Measurements from ENCODE around the gene PTPRN2. TPM values are rescaled to one million over a fixed set of nuclear protein-coding genes. Genes with fewer than 3 reads are reported as not detected.

PTPRN2 gene
- total RNA-seq, 4 donors from 2014 or later, result 6.6 to 10.7 (median 8.2) TPM

- Histone ChIP-seq H3K4me3 (no peak overlapping the region), H3K4me1 (no peaks in the 10 kb centered on the region), H3K27ac (no peak overlapping the region), H3K9me3 (no peaks in the 10 kb centered on the region), H3K36me3 (no peaks in the 10 kb centered on the region), H3K27me3 (no peaks in the 10 kb centered on the region)
- no peak for DNase-seq (ENCODE audit: low spot score in 2 of 2)
- 19 to 31% methylated on average over 1 of the region's 1 CpG for WGBS, 2 donors
- TF ChIP-seq EP300 (IDR thresholded peaks at IDR 0.05) (no peak), POLR2A (IDR thresholded peaks at IDR 0.05) (no peak), CTCF (IDR thresholded peaks at IDR 0.05) (no peak)
Observed at GRCh38 chr7:158614700-158615099, 27.1 kb upstream of the PTPRN2 start.

GRCh38 chr7:158613481-158613880 is 25.9 kb upstream of the PTPRN2 start:
- no peak overlapping the region for H3K27ac ChIP-seq
- H3K4me3 ChIP-seq, result no peak overlapping the region
- no peak for TF ChIP-seq EP300 (IDR thresholded peaks at IDR 0.05)
- TF ChIP-seq CTCF (IDR thresholded peaks at IDR 0.05), result no peak
- no peak for TF ChIP-seq POLR2A (IDR thresholded peaks at IDR 0.05)
- no peaks in the 10 kb centered on the region for H3K36me3 ChIP-seq
- WGBS, 2 donors, result 96 to 97% methylated on average over 2 of the region's 2 CpGs
- H3K4me1 ChIP-seq, result no peaks in the 10 kb centered on the region
- no peaks in the 10 kb centered on the region for H3K9me3 ChIP-seq
- no peak for DNase-seq (ENCODE audit: low spot score in 2 of 2)
- H3K27me3 ChIP-seq, result no peaks in the 10 kb centered on the region

GRCh38 chr7:158612546-158612945 is 24.9 kb upstream of the PTPRN2 start:
- 88 to 95% methylated on average over 4 of the region's 4 CpGs for WGBS, 2 donors
- no peaks in the 10 kb centered on the region for H3K27me3 ChIP-seq
- no peaks in the 10 kb centered on the region for H3K9me3 ChIP-seq
- no peak for DNase-seq (ENCODE audit: low spot score in 2 of 2)
- TF ChIP-seq CTCF (IDR thresholded peaks at IDR 0.05) (no peak), POLR2A (IDR thresholded peaks at IDR 0.05) (no peak), EP300 (IDR thresholded peaks at IDR 0.05) (no peak)
- no peak overlapping the region for H3K27ac ChIP-seq
- H3K36me3 ChIP-seq, result peaks cover 0 to 8% (median 0%) of the 10 kb centered on the region in 3 donors
- H3K4me1 ChIP-seq, result no peaks in the 10 kb centered on the region
- no peak overlapping the region for H3K4me3 ChIP-seq

GRCh38 chr7:158611541-158611940 is 23.9 kb upstream of the PTPRN2 start:
- H3K27me3 ChIP-seq, result no peaks in the 10 kb centered on the region
- H3K4me1 ChIP-seq, result no peaks in the 10 kb centered on the region
- H3K27ac ChIP-seq, result no peak overlapping the region
- peaks cover 0 to 18% (median 0%) of the 10 kb centered on the region in 3 donors for H3K36me3 ChIP-seq
- H3K4me3 ChIP-seq, result no peak overlapping the region
- WGBS, 2 donors, result 86 to 89% methylated on average over 8 of the region's 8 CpGs
- no peak for TF ChIP-seq CTCF (IDR thresholded peaks at IDR 0.05)
- TF ChIP-seq EP300 (IDR thresholded peaks at IDR 0.05), result no peak
- no peak for DNase-seq (ENCODE audit: low spot score in 2 of 2)
- no peaks in the 10 kb centered on the region for H3K9me3 ChIP-seq

- 73 to 82% methylated on average over 7 of the region's 7 CpGs for WGBS, 2 donors
- Histone ChIP-seq H3K36me3 (peaks cover 0 to 21% (median 0%) of the 10 kb centered on the region in 3 donors), H3K27ac (no peak overlapping the region), H3K9me3 (no peaks in the 10 kb centered on the region), H3K4me3 (no peak overlapping the region), H3K4me1 (no peaks in the 10 kb centered on the region), H3K27me3 (no peaks in the 10 kb centered on the region)
- TF ChIP-seq EP300 (IDR thresholded peaks at IDR 0.05) (no peak), POLR2A (IDR thresholded peaks at IDR 0.05) (no peak), CTCF (IDR thresholded peaks at IDR 0.05) (no peak)
- no peak for DNase-seq (ENCODE audit: low spot score in 2 of 2)
Observed at GRCh38 chr7:158609313-158609974, 21.8 kb upstream of the PTPRN2 start.
